Skeletal muscle tissue (tissue), 4 donors: Measurements from ENCODE around the gene EPB42. TPM values are rescaled to one million over a fixed set of nuclear protein-coding genes. Genes with fewer than 3 reads are reported as not detected.
"Not testable (repeated sequence)": the region's sequence is repeated elsewhere in the genome, so short reads cannot be mapped to it uniquely, and the experiment has no call there.

Experiments
- H3K27ac ChIP-seq: one replicate; pipeline ENCODE4 v1.7.0; 2013; ENCODE audit warnings: mild to moderate bottlenecking, low read depth, low read length, inconsistent platforms
- H3K27me3 ChIP-seq, 3 donors: one replicate each; pipeline ENCODE4 v1.7.0; 2013; ENCODE audit warnings: low read length in 3 of 3; ENCODE audit not compliant: control insufficient read depth in 3 of 3, insufficient read depth in 3 of 3
- H3K36me3 ChIP-seq, 3 donors: one replicate each; pipeline ENCODE4 v1.7.0; 2013; ENCODE audit warnings: low read length in 3 of 3; ENCODE audit not compliant: control insufficient read depth in 3 of 3, insufficient read depth in 3 of 3
- H3K4me1 ChIP-seq, 3 donors: one replicate each; pipeline ENCODE4 v1.7.0; 2013; ENCODE audit warnings: low read length in 3 of 3, mild to moderate bottlenecking in 3 of 3; ENCODE audit not compliant: control insufficient read depth in 3 of 3, insufficient read depth in 3 of 3
- H3K4me3 ChIP-seq, 3 donors: one replicate each; pipeline ENCODE4 v1.7.0; 2013; ENCODE audit warnings: low read length in 3 of 3
- H3K9ac ChIP-seq, 3 donors: one replicate each; pipeline ENCODE4 v1.7.0; 2013; ENCODE audit warnings: low read length in 3 of 3, mild to moderate bottlenecking in 3 of 3, moderate library complexity in 2 of 3, low read depth in 1 of 3
- H3K9me3 ChIP-seq, 3 donors: one replicate each; pipeline ENCODE4 v1.7.0; 2013; ENCODE audit warnings: low read length in 3 of 3; ENCODE audit not compliant: control insufficient read depth in 3 of 3
- total RNA-seq: library from RNA; depleted of rRNA; stranded (reverse); fragments of >200 nt; gene quantifications from one replicate; pipeline ENCODE4 v1.2.3, GENCODE V29; 2014
- donor health status: Osteomylitis.

The EPB42 gene
- total RNA-seq, 1 donor from 2014 or later: 13.6 TPM

DNA sequence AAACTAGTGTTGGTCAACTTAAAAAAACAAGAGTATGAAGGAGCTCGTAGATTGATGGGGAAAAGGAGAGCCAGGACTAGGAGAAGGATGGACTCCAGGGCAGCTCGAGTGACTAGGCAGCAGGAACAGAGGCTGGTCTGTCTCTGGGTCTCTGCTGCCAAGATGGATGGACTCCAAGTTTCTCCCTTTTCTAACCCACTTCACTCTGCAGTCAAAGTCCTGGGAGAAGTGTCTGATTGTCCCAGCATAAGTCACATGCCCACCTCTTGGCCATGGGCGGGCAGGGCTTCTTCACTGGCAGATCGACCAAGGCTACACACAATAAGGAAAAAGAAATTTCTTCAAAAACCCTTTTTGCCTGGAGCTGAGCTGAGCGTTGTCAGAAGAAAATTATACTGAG is 9.2 kb upstream of the EPB42 start:
- Histone ChIP-seq H3K9ac (no peak overlapping the region), H3K27ac (no peak overlapping the region), H3K27me3 (no peaks in the 10 kb centered on the region), H3K9me3 (no peaks in the 10 kb centered on the region), H3K36me3 (no peaks in the 10 kb centered on the region), H3K4me1 (peaks cover 0 to 3% (median 0%) of the 10 kb centered on the region in 3 donors), H3K4me3 (no peak overlapping the region)

DNA sequence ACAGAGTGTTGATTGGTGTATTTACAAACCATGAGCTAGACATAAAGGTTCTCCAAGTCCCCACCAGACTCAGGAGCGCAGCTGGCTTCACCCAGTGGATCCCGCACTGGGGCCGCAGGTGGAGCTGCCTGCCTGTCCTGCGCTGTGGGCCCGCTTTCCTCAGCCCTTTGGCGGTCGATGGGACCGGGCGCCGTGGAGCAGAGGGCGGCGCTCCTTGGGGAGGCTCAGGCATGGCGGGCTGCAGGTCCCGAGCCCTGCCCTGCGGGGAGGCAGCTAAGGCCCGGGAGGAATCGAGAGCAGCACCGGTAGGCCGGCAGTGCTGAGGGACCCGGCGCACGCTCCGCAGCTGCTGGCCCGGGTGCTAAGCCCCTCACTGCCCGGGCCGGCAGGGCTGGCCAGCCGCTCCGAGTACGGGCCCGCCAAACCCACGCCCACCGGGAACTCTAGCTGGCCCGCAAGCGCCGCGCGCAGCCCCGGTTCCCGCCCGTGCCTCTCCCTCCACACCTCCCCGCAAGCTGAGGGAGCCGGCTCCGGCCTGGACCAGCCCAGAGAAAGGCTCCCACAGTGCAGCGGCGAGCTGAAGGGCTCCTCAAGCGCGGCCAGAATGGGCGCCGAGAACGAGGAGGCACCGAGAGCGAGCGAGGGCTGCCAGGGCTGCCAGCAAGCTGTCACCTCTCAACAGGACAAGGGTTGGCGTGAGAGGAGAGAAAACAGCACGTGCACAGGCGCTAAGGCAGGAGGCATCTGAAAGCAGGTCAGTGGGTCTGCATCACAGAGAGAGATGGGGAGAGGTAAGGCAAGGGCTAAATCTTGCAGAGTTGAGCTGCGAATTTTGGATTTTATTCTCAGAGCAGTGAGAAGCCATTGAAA is 5.9 kb upstream of the EPB42 start:
- Histone ChIP-seq H3K9ac (no peak overlapping the region), H3K4me3 (no peak overlapping the region), H3K36me3 (no peaks in the 10 kb centered on the region), H3K9me3 (no peaks in the 10 kb centered on the region), H3K4me1 (peaks cover 0 to 3% (median 0%) of the 10 kb centered on the region in 3 donors), H3K27ac (no peak overlapping the region), H3K27me3 (no peaks in the 10 kb centered on the region)

- H3K27me3 ChIP-seq, H3K9me3 ChIP-seq, H3K27ac ChIP-seq, H3K4me3 ChIP-seq, H3K9ac ChIP-seq, H3K36me3 ChIP-seq, H3K4me1 ChIP-seq: not testable (repeated sequence)
Observed at GRCh38 chr15:43225950-43226255, 5.1 kb upstream of the EPB42 start.

DNA sequence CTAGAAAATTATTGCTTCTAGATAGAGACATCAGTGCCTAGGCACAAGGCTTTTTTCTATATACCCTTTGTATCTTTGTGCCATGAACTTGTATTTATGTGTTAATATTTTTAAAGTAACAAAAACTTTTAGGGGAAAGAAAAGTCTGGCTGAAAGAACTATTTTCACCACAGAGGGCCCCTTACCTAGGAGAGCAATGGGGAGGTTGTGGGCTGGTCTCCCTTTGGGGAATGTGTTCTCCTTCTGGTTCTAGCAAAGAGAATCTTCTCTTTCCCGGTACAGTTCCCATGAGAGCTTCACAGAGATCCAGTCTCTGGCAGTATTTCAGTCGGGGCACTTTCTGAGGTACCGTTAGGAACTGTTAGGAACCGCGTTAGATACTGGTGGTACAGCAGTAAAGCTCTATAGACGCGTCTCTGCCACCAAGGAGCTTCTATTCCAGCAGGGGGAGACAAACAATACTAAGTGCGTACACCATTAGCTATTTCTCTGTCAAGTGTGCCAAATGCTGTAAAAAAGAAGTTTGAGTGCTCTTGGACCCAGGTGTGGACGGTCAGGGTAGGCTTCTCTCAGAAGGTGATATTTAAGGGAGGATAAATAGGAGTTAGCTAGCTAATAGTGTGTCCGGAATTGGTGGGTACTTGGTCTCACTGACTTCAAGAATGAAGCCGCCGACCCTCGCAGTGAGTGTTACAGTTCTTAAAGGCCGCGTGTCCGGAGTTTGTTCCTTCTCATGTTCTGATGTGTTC is 4.6 kb upstream of the EPB42 start:
- no peak overlapping the region for H3K4me3 ChIP-seq
- H3K27ac ChIP-seq: no peak overlapping the region
- H3K4me1 ChIP-seq: peaks cover 0 to 2% (median 0%) of the 10 kb centered on the region in 3 donors
- no peaks in the 10 kb centered on the region for H3K9me3 ChIP-seq
- no peaks in the 10 kb centered on the region for H3K36me3 ChIP-seq
- H3K9ac ChIP-seq: no peak overlapping the region
- H3K27me3 ChIP-seq: no peaks in the 10 kb centered on the region

GRCh38 chr15:43221422-43221821 is 604 bp upstream of the EPB42 start:
- Histone ChIP-seq H3K27ac (no peak overlapping the region), H3K9me3 (no peaks in the 10 kb centered on the region), H3K9ac (no peak overlapping the region), H3K27me3 (no peaks in the 10 kb centered on the region), H3K4me3 (no peak overlapping the region), H3K4me1 (no peaks in the 10 kb centered on the region), H3K36me3 (no peaks in the 10 kb centered on the region)

DNA sequence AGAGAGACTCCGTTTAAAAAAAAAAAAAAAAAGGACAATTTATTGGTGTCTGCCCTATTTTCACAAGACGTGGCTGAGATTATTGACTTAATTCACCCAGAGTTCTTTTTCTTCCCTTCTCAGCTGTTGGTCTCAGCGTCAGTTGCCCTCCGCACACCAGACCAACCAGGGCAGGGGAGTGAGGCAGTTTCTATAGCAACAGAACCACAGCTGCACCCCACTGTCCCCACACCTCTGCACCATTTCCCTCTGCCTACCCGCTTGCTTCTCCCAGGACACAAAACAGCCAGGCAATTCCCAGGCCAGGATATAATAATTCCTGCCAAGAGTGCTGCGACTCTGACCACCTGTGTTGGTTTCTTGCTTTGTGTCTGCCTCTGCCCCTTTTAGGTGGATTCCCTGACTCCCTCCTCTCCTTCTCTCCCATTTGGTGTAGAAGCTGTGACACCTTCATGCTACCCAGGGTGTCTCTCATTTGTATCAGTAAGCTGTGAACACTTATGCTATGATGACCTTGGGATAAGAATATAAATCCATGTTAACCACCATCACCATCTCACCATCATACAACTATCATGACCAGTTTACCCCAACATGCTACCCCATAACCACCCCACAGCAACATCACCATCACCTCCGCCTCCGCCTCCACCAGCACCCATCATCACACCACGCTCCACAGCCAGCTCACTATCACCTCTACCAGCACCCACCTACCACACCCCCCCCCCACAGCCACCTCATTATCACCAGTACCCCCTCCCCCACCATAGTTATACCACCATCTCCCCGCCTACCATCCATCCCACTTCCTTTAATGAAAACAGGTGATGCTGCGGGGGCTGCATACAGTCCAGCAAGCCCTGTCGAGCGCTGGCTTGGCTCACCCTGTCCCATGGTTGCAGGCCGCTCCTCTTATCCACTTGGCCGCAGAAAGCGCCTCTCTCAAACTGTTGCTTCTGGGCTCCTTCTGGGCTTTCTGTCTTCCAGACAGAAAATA is 589 bp downstream of the EPB42 start:
- Histone ChIP-seq H3K9me3 (no peaks in the 10 kb centered on the region), H3K36me3 (no peaks in the 10 kb centered on the region), H3K9ac (no peak overlapping the region), H3K4me1 (no peaks in the 10 kb centered on the region), H3K27me3 (no peaks in the 10 kb centered on the region), H3K4me3 (no peak overlapping the region), H3K27ac (no peak overlapping the region)

GRCh38 chr15:43218908-43219706 is 1.7 kb downstream of the EPB42 start:
- Histone ChIP-seq H3K36me3 (no peaks in the 10 kb centered on the region), H3K27me3 (no peaks in the 10 kb centered on the region), H3K4me3 (no peak overlapping the region), H3K27ac (no peak overlapping the region), H3K9ac (no peak overlapping the region), H3K4me1 (peaks cover 0 to 2% (median 0%) of the 10 kb centered on the region in 3 donors), H3K9me3 (no peaks in the 10 kb centered on the region)

DNA sequence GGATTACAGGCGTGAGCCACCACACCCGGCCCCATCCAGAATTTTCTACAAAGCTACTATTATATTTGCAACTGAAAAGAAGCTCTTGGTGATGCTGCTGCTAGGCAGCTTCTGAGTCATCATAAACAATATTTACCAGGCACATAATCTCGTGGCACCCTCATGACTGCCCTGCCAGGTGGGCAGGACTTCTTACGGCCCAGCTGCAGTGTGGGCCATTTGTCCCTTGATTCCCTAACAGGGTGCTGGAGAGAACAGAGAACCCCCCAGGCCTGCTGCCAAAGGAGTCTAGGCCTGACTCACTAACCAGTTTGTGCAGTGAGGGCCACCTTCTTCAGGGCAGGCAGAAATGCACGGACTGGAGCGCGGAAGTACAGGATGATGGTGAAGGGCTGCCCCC is 4.9 kb downstream of the EPB42 start:
- Histone ChIP-seq H3K27ac (no peak overlapping the region), H3K4me3 (no peak overlapping the region), H3K9me3 (no peaks in the 10 kb centered on the region), H3K36me3 (no peaks in the 10 kb centered on the region), H3K9ac (no peak overlapping the region), H3K27me3 (peaks cover 0 to 6% (median 0%) of the 10 kb centered on the region in 3 donors), H3K4me1 (peaks cover 0 to 2% (median 0%) of the 10 kb centered on the region in 3 donors)

DNA sequence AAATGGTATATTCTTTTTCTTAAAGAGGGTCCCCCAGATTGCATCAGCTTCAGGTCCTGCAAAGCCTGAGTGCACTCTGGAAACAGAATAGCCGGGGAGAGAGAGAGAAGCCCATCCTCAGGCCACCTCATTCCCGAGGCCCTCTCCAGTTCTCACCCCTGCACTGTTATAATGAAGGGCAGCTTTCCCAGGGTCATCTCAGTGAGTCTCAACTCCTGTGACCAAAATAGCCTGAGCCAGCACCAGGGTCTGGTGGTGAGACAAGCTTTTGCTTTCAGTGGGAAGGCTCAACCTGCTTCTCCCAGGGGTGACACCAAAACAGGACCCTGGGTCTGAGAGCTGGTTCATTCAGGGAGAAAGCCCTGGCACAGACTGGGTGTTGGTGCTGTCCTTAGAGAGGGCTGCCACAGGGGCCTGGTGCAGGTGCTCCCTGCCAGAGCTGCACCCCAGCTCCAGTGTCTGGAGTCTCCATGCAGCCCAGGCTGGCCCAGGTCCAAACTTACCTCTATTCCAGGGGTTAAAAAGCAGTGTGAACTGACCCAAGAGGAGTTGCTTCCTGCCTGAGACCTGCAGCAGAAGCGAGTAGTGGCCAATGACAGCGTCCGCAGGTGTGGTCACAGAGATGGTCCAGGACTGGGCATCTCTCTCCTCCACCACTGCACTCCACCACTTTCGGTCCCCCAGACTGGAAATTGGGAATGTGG is 6.1 kb downstream of the EPB42 start:
- H3K36me3 ChIP-seq: no peaks in the 10 kb centered on the region
- no peak overlapping the region for H3K9ac ChIP-seq
- no peak overlapping the region for H3K27ac ChIP-seq
- H3K4me1 ChIP-seq: peaks cover 0 to 2% (median 0%) of the 10 kb centered on the region in 3 donors
- no peak overlapping the region for H3K4me3 ChIP-seq
- H3K9me3 ChIP-seq: no peaks in the 10 kb centered on the region
- peaks cover 0 to 16% (median 8%) of the 10 kb centered on the region in 3 donors for H3K27me3 ChIP-seq
